GM10266 (cell line): Measurements from ENCODE around the gene FBXO2.

Experiments used
- DNase-seq: peaks from one replicate; pipeline ENCODE4 v3.0.0; 2012; ENCODE audit errors: extremely low spot score
- TF ChIP-seq, protein P1 (sequence below): IDR thresholded peaks from 2 replicates; pipeline ENCODE4 v1.5.1; 2012; ENCODE audit warnings: mild to moderate bottlenecking, low read depth; ENCODE audit not compliant: control insufficient read depth, insufficient read depth; ENCODE audit errors: missing control alignments

The FBXO2 gene

DNA sequence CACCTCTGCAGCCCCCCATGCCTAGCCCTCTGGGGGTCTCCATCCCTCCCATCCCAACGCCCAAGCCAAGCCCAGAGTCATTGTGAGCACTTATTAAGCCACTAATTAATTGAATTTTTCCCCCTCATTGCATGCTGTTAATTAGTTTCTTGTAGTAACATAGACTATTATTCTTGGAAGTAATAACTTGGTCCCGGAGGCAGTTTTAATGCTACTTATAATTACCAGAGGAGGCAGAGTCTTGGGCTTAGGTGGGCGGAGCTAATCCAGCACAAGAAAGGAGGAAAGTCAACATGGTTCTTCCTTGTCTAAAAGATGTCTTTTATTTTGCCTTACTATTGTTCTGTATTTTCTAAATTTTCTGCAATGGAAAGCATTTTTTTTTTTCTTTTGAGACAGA is 27.7 kb downstream of the FBXO2 start:
- no peak for DNase-seq
- TF ChIP-seq, protein P1, sequence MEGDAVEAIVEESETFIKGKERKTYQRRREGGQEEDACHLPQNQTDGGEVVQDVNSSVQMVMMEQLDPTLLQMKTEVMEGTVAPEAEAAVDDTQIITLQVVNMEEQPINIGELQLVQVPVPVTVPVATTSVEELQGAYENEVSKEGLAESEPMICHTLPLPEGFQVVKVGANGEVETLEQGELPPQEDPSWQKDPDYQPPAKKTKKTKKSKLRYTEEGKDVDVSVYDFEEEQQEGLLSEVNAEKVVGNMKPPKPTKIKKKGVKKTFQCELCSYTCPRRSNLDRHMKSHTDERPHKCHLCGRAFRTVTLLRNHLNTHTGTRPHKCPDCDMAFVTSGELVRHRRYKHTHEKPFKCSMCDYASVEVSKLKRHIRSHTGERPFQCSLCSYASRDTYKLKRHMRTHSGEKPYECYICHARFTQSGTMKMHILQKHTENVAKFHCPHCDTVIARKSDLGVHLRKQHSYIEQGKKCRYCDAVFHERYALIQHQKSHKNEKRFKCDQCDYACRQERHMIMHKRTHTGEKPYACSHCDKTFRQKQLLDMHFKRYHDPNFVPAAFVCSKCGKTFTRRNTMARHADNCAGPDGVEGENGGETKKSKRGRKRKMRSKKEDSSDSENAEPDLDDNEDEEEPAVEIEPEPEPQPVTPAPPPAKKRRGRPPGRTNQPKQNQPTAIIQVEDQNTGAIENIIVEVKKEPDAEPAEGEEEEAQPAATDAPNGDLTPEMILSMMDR, result no peak

DNA sequence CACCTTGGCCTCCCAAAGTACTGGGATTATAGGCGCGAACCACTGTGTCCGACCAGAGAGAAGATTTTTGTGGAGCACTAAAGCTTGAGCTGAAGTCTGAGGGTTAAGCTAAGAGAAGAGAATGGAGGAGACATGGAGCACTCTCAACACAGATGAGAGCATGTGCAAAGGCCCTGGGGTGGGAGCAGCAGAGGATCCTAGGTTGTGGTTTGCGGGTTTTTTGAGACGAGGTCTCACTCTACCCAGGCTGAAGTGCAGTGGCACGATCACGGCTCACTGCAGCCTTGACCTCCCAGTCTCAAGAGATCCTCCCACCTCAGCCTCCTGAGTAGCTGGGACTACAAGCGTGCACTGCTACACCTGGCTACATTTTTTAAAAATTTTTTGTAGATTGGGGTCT is 30.5 kb downstream of the FBXO2 start:
- DNase-seq, result no peak
- TF ChIP-seq, protein P1, result no peak

DNA sequence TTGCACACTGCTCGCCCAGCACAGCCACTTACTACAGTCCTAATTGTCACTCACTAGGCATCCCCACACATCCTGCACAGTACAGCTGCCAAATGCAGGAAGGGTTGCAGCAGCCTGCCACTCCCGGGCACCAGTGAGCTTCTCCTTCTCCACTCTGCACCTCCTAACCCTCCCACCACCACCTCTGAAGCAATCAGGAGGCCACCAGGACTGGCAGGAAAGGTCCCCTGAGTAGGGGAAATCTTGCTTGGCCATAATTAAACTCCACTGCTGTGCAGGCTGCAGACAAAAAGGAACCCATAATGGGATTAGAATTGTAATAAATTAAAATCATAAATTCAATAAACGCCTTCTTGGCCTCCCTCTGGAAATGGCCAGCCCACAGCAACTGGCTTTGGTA is 31.8 kb downstream of the FBXO2 start:
- no peak for DNase-seq
- TF ChIP-seq, protein P1, result no peak

DNA sequence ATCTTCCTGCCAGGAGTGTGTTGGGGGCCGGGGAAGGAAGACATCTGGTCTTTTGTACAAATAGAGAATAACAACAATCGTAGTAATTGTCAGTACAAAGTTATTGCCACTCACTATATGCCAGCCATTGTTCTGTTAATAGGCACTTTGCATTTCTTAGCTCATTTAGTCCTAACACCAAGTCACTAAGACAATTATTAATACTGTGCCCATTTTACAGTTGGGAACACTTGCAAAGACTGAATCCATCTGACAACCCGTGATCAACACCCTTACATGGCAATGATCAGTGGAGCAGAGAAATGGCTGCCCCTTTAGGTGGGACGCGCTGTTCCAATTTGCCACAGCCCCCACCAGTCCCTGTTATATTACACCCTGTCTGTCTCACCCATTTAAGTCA is 33.3 kb downstream of the FBXO2 start:
- DNase-seq, result no peak
- TF ChIP-seq, protein P1, result no peak

DNA sequence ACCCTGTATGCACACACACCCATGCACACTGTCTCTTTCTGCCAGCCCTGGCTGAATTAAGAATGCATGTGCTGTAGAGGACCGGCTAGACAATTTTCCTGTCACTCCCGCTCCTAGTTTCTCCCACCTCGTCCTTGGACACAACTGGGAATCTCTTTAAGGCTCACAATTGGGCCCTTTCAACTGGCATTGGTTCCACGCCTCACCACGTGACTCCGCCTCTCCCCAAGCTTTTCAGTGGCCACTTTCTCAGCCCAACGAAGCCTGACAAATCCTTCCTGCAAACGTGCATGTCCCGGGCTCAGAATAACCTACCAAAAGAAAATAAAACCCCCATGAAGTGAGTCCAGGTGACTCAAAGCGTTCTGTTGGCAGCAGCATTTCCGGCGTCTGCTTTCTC is 33.8 kb downstream of the FBXO2 start:
- TF ChIP-seq, protein P1, result no peak
- no peak for DNase-seq

DNA sequence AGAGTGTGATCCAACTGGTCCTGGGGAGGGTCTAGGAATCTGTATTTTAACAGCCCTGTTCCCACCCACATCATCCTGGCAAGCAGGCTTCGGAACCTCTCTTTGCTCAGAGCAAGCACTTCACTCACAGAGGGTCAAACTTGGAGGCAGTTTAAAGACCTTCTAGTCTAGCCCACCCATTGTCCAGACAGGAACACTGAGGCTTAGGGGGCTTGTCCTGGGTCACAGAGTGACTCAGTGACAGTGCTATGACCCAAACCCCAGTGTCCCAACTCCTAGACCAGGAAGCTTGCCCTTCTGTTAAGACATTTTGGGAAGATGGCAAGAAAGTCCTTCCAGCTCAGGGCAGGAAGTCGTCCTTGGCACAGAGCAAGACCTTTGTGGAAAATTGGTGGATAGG is 36.5 kb downstream of the FBXO2 start:
- TF ChIP-seq, protein P1, result no peak
- no peak for DNase-seq

DNA sequence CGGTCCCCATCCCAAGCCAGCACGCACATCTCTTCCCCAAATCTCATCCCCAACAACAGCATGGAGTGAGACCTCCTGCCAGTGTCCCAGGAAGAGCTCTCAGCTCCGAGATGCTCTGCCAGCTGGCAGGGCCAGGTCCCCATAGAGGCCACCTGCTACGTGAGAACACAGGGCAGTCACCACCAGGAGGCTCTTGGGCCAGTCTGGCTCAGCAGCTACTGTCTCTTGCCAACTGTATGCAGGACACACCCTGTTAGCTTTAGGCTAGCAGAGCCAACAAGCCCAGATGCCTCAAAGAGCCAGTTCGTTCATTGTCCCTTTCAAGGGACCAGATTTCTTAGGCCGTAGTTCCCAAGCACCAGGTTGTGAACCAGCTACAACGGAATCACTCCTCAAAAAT is 36.9 kb downstream of the FBXO2 start:
- TF ChIP-seq, protein P1, result no peak
- no peak for DNase-seq

DNA sequence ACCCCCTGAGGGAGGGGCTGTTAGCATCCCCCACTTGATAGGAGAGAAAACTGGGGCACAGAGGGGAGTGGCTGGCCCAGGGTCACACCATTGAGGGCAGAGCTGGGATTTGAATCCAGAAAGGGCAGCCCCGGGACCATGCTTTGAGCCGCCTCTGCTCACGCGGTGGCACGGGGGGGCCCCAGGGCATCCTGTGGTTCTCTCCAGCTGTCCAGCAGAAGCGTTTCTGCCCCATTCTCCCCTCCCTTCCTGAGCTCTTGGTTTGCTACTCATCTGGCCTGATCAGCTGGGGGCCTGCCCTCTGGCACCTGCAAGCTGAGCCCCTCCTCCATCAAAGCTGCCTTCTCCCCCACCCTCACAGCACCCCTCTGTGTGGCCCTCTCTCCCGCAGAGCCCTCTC is 37.5 kb downstream of the FBXO2 start:
- TF ChIP-seq, protein P1, result no peak
- no peak for DNase-seq
